Caco-2 (cell line): Measurements from ENCODE around the gene KPNA3. TPM values are rescaled to one million over a fixed set of nuclear protein-coding genes. Genes with fewer than 3 reads are reported as not detected.

Experiments used
- BruUV-seq: library from RNA; stranded (reverse); fragments of 400-500 nt; replicated peaks from 2 replicates; lab custom pipeline; 2021; lab: Mats Ljungman, UMichigan
- CTCF ChIA-PET: fragments of 300-600 bp; sonication (Branson Sonifier 250); formaldehyde crosslinking; loops from one replicate; lab custom pipeline; 2022; ENCODE audit warnings: antibody characterized with exemption; lab: Charles Lee
- POLR2A ChIA-PET: fragments of 300-600 bp; sonication (Branson Sonifier 250); formaldehyde crosslinking; loops from one replicate; lab custom pipeline; 2022; ENCODE audit warnings: antibody characterized with exemption; lab: Charles Lee
- DNase-seq, 2 experiments: peaks; one replicate each; pipeline versions ENCODE4 v3.0.0 to v3.0.0-alpha.2; 2020 to 2022
- H3K27me3 ChIP-seq: replicated peaks from 2 replicates; pipeline ENCODE4 v1.6.0; 2011; ENCODE audit warnings: low read length; ENCODE audit not compliant: control insufficient read depth, insufficient read depth
- H3K36me3 ChIP-seq: 2 replicates; pipeline ENCODE4 v1.5.1; 2011; ENCODE audit warnings: low read length; ENCODE audit not compliant: control insufficient read depth, insufficient read depth
- H3K4me1 ChIP-seq: fragments of 250-450 bp; sonication (Bioruptor Pico); 2 replicates; pipeline ENCODE4 v1.5.1; 2020; ENCODE audit warnings: mild to moderate bottlenecking
- H3K4me3 ChIP-seq: 2 replicates; pipeline ENCODE4 v1.5.1; 2011; ENCODE audit warnings: low read depth, mild to moderate bottlenecking, control low read depth, low read length
- H3K9me3 ChIP-seq: fragments of 250-450 bp; sonication (Bioruptor Pico); 2 replicates; pipeline ENCODE4 v1.5.1; 2020; ENCODE audit warnings: mild to moderate bottlenecking, moderate library complexity
- H3K27ac Mint-ChIP-seq: one replicate; pipeline ENCODE4 v1.8.0; 2022; ENCODE audit warnings: mixed read lengths; ENCODE audit not compliant: unreplicated experiment
- H3K27me3 Mint-ChIP-seq: one replicate; pipeline ENCODE4 v1.8.0; 2022; ENCODE audit warnings: mixed read lengths; ENCODE audit not compliant: insufficient read depth, unreplicated experiment
- H3K36me3 Mint-ChIP-seq: one replicate; pipeline ENCODE4 v1.8.0; 2022; ENCODE audit warnings: mild to moderate bottlenecking, mixed read lengths; ENCODE audit not compliant: insufficient read depth, unreplicated experiment
- H3K4me1 Mint-ChIP-seq: one replicate; pipeline ENCODE4 v1.8.0; 2022; ENCODE audit warnings: low read depth, mixed read lengths; ENCODE audit not compliant: unreplicated experiment
- H3K4me3 Mint-ChIP-seq: one replicate; pipeline ENCODE4 v1.8.0; 2022; ENCODE audit warnings: mild to moderate bottlenecking, moderate library complexity, mixed read lengths; ENCODE audit not compliant: unreplicated experiment
- H3K9me3 Mint-ChIP-seq: one replicate; pipeline ENCODE4 v1.8.0; 2022; ENCODE audit warnings: mixed read lengths; ENCODE audit not compliant: unreplicated experiment
- CTCF ChIP-seq, 2 experiments: fragments of 200-600 bp in 1 of 2; IDR thresholded peaks; 1 replicate in 1 of 2; 2 replicates in 1 of 2; pipeline versions ENCODE4 v1.5.1 to v1.8.0; 2011 to 2022; ENCODE audit warnings: antibody characterized with exemption in 1 of 2, control low read depth in 1 of 2, inconsistent platforms in 1 of 2, low read depth in 1 of 2, low read length in 1 of 2, mild to moderate bottlenecking in 1 of 2, moderate library complexity in 1 of 2; ENCODE audit not compliant: insufficient read depth in 1 of 2, severe bottlenecking in 1 of 2, unreplicated experiment in 1 of 2
- intact Hi-C: fragments of 100-400 bp; cut with micrococcal nuclease; formaldehyde crosslinking; loops from one replicate; pipeline ENCODE4 v1.10.0; 2022; ENCODE audit not compliant: unreplicated experiment
- total RNA-seq: library from RNA; stranded (reverse); gene quantifications from 2 replicates; pipeline ENCODE4 v1.2.3, GENCODE V29; 2022

The KPNA3 gene
- total RNA-seq, 1 experiment from 2014 or later = 81.9 TPM

- CTCF ChIA-PET = no interaction called here
- Mint-ChIP-seq H3K9me3 (no peaks in the 10 kb centered on the region), H3K4me3 (no peak overlapping the region), H3K4me1 (peaks cover 23% of the 10 kb centered on the region), H3K36me3 (peaks cover 14% of the 10 kb centered on the region), H3K27me3 (no peaks in the 10 kb centered on the region), H3K27ac (no peak overlapping the region)
- no TSS peak for BruUV-seq
- POLR2A ChIA-PET = interaction anchor here (0.8 kb wide), 1 partner anchor 9 kb away, joined by 4 read pairs; no protein-coding TSS in a partner anchor
- intact Hi-C loops = no loop called here
- H3K27me3 ChIP-seq = no peaks in the 10 kb centered on the region
- no peak for TF ChIP-seq CTCF (IDR thresholded peaks at IDR 0.05; ENCODE audit: insufficient read depth in 1 of 2, low read depth in 1 of 2, low read length in 1 of 2, severe bottlenecking in 1 of 2, unreplicated experiment in 1 of 2)
- no peak for DNase-seq
- H3K36me3 ChIP-seq = no peaks in the 10 kb centered on the region
- H3K9me3 ChIP-seq = no peaks in the 10 kb centered on the region
- H3K4me3 ChIP-seq = no peak overlapping the region
- peaks cover 28% of the 10 kb centered on the region for H3K4me1 ChIP-seq
Measured at GRCh38 chr13:49802426-49802825, 9.9 kb upstream of the KPNA3 start.

GRCh38 chr13:49791711-49792549 is 552 bp downstream of the KPNA3 start:
- peak overlapping the region; percentile 83 for H3K4me3 Mint-ChIP-seq
- Histone ChIP-seq H3K27me3 (no peaks in the 10 kb centered on the region), H3K4me1 (peaks cover 36% of the 10 kb centered on the region), H3K36me3 (peaks cover 2% of the 10 kb centered on the region; the same call in 1 of the 2 replicates), H3K4me3 (peak overlapping the region; percentile 92), H3K9me3 (no peaks in the 10 kb centered on the region)
- peaks cover 17% of the 10 kb centered on the region for H3K36me3 Mint-ChIP-seq
- peaks cover 17% of the 10 kb centered on the region for H3K4me1 Mint-ChIP-seq
- peak; percentile 62 for DNase-seq
- H3K27ac Mint-ChIP-seq = peak overlapping the region; percentile 88
- no peak for TF ChIP-seq CTCF (IDR thresholded peaks at IDR 0.05; ENCODE audit: insufficient read depth in 1 of 2, low read depth in 1 of 2, low read length in 1 of 2, severe bottlenecking in 1 of 2, unreplicated experiment in 1 of 2)
- CTCF ChIA-PET = interaction anchor here (0.6 to 2.5 kb wide), 9 partner anchors 29 to 205 kb away, joined by 3 to 26 read pairs (median 6); partner anchors contain the start of genes EBPL, SPRYD7 and TRIM13
- H3K27me3 Mint-ChIP-seq = no peaks in the 10 kb centered on the region
- no peaks in the 10 kb centered on the region for H3K9me3 Mint-ChIP-seq
- intact Hi-C loops = loop anchor here (1.0 to 2.0 kb wide), 8 partner anchors 47 to 205 kb away; partner anchors contain the start of genes EBPL, SPRYD7 and TRIM13
- POLR2A ChIA-PET = interaction anchor here (1.7 kb wide), 1 partner anchor 144 kb away, joined by 6 read pairs; the partner anchor contains the start of gene SPRYD7
- no TSS peak for BruUV-seq

GRCh38 chr13:49791315-49791710 is 1.2 kb downstream of the KPNA3 start:
- ChIA-PET POLR2A (interaction anchor here (1.7 kb wide), 1 partner anchor 145 kb away, joined by 6 read pairs; the partner anchor contains the start of gene SPRYD7), CTCF (interaction anchor here (0.6 to 2.5 kb wide), 6 partner anchors 12 to 171 kb away, joined by 3 to 12 read pairs (median 6); partner anchors contain the start of genes EBPL and SPRYD7)
- intact Hi-C loops = loop anchor here (1.0 to 2.0 kb wide), 4 partner anchors 57 to 139 kb away; partner anchors contain the start of gene EBPL
- no peaks in the 10 kb centered on the region for H3K9me3 Mint-ChIP-seq
- H3K4me3 Mint-ChIP-seq = peak overlapping the region; percentile 83
- Histone ChIP-seq H3K4me3 (peak overlapping the region; percentile 92), H3K27me3 (no peaks in the 10 kb centered on the region), H3K4me1 (peaks cover 42% of the 10 kb centered on the region), H3K9me3 (no peaks in the 10 kb centered on the region), H3K36me3 (peaks cover 2% of the 10 kb centered on the region; the same call in 1 of the 2 replicates)
- H3K27me3 Mint-ChIP-seq = no peaks in the 10 kb centered on the region
- H3K36me3 Mint-ChIP-seq = peaks cover 23% of the 10 kb centered on the region
- BruUV-seq = TSS peak; percentile 39
- peaks cover 24% of the 10 kb centered on the region for H3K4me1 Mint-ChIP-seq
- H3K27ac Mint-ChIP-seq = peak overlapping the region; percentile 88
- peak in 1 of 2 experiments; percentile 50 for DNase-seq
- peak in 1 of 2 experiments; percentile 24 for TF ChIP-seq CTCF (IDR thresholded peaks at IDR 0.05; ENCODE audit: insufficient read depth in 1 of 2, low read depth in 1 of 2, low read length in 1 of 2, severe bottlenecking in 1 of 2, unreplicated experiment in 1 of 2)
